A549 treated with ZK216348 at 1 μM for 4 hours (cell line): Measurements from ENCODE around the gene TANC2. TPM values are rescaled to one million over a fixed set of nuclear protein-coding genes. Genes with fewer than 3 reads are reported as not detected.

Experiments
- total RNA-seq: library from RNA; stranded (reverse); fragments of 200-300 nt; extraction: Qiagen RNA extraction; gene quantifications from 5 replicates; pipeline ENCODE4 v1.2.3, GENCODE V29; 2022; ENCODE audit warnings: low read depth

Gene TANC2
- 20.8 to 50.8 TPM (median 36.9 TPM) in 5 replicates for total RNA-seq

GRCh38 chr17:62965686-62966425 is at the start of gene TANC2:
Gene TANC2, plus strand, starts transcription at chr17:62966235. Its CDS starts 43,325 bp downstream, at chr17:63009560.

Other genes with a start within 250 kb of the TANC2 start
- gene MARCHF10, start 157.9 kb upstream of the TANC2 start, total RNA-seq = 0.47 to 1.9 TPM (median 1.5 TPM) in 5 replicates